GM12872 (cell line): Measurements from ENCODE around the gene AGBL4.

Source experiments
- CTCF ChIP-seq: IDR thresholded peaks from 3 replicates; pipeline ENCODE4 v1.5.1; 2011; ENCODE audit warnings: low read depth, mild to moderate bottlenecking, low read length, moderate library complexity; ENCODE audit not compliant: insufficient read depth

Gene AGBL4

GRCh38 chr1:48617252-48617651 lies 1406.5 kb downstream of the AGBL4 start:
- no peak for TF ChIP-seq CTCF

- no peak for TF ChIP-seq CTCF
Observed at GRCh38 chr1:48616710-48617109, 1407.0 kb downstream of the AGBL4 start.

DNA sequence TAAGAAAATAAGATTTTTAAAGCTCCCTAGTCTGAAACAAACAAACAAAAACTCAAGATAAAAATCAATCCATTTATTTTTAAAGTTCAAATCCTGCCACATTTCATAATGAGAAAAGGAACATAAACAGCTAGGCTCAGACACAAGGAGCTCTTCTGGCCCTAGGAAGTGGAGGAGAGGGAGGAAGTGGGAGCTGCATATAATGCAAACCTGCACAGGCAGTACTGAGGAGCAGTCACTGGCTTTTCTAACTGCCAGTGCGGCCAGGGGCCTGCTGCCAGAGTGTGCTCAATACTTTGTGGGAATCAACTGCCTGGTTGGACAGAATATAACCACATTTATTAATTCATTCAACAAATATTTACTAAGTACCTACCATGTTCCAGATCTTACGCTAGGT lies 1411.9 kb downstream of the AGBL4 start:
- TF ChIP-seq CTCF = no peak

GRCh38 chr1:48610628-48611542 lies 1412.9 kb downstream of the AGBL4 start:
- TF ChIP-seq CTCF = no peak

GRCh38 chr1:48608882-48609281 lies 1414.9 kb downstream of the AGBL4 start:
- no peak for TF ChIP-seq CTCF

GRCh38 chr1:48603222-48603621 lies 1420.5 kb downstream of the AGBL4 start:
- no peak for TF ChIP-seq CTCF

DNA sequence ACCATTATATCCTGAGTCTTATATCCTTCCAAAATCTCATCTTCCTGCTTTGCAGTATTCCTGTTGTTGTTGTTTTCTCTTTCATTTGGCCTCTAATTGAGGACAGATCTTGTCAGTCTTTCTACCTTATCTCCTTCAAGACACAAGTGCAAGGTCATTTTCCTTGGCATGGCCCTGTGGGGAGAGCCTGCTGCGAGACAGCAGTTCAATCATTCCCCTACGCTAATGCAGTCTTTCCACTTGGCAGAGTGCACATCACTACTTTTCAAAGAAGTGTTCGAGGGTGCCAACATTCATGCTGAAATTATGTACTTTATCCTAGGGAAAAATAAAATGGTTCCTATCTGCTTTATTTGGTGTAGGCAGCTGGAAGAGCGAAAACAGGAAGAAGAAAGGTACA lies 1421.4 kb downstream of the AGBL4 start:
- TF ChIP-seq CTCF = no peak

DNA sequence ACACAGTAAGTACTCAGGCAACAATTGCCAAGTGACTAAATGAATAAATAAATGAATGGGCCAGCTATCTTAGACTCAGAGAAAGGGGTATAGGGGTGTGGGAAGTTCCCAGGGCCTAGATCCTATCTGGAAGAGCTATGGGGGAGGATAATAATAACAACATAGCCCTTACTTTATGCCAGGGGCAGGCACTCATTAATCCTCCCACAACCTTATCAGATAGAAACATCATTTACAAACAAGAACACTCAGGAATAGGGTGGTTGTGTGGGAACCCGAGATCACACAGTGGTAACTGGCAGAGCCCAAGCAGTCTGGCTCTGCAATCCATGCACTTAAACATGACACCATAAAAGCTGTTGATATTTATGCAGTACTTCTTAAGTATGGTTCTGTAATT lies 1423.6 kb downstream of the AGBL4 start:
- TF ChIP-seq CTCF = no peak
